H7 (cell line): ENCODE measurements around the gene SMYD3. TPM values are rescaled to one million over a fixed set of nuclear protein-coding genes. Genes with fewer than 3 reads are reported as not detected.

Source experiments
- DNase-seq: peaks from one replicate; pipeline ENCODE4 v3.0.0; 2012
- H3K27me3 ChIP-seq: 2 replicates; pipeline ENCODE4 v1.6.0; 2011; ENCODE audit warnings: mild to moderate bottlenecking, low read length; ENCODE audit not compliant: control insufficient read depth, insufficient read depth
- H3K36me3 ChIP-seq: replicated peaks from 2 replicates; pipeline ENCODE4 v1.5.1; 2011; ENCODE audit warnings: low read length; ENCODE audit not compliant: control insufficient read depth, insufficient read depth
- H3K4me3 ChIP-seq: 2 replicates; pipeline ENCODE4 v1.5.1; 2011; ENCODE audit warnings: low read depth, mild to moderate bottlenecking, control low read depth, low read length, moderate library complexity; ENCODE audit not compliant: insufficient read depth
- total RNA-seq: library from RNA; depleted of rRNA; stranded (reverse); fragments of >200 nt; shearing (Covaris generic); gene quantifications from 2 replicates; pipeline ENCODE4 v1.2.3, GENCODE V29; 2014

The SMYD3 gene
- total RNA-seq, 1 experiment from 2014 or later, result 31.0 TPM

GRCh38 chr1:246106342-246106763, 400.7 kb downstream of the SMYD3 start:
- Histone ChIP-seq H3K27me3 (no peaks in the 10 kb centered on the region), H3K36me3 (no peaks in the 10 kb centered on the region), H3K4me3 (no peak overlapping the region)
- no peak for DNase-seq

- Histone ChIP-seq H3K36me3 (no peaks in the 10 kb centered on the region), H3K27me3 (no peaks in the 10 kb centered on the region), H3K4me3 (no peak overlapping the region)
- DNase-seq, result no peak
These were observed 402.2 kb downstream of the SMYD3 start for GRCh38 chr1:246104927-246105326.

- Histone ChIP-seq H3K4me3 (no peak overlapping the region), H3K36me3 (no peaks in the 10 kb centered on the region), H3K27me3 (no peaks in the 10 kb centered on the region)
- DNase-seq, result no peak
These were observed 407.5 kb downstream of the SMYD3 start for GRCh38 chr1:246099570-246099969.

GRCh38 chr1:246096356-246096755, 410.7 kb downstream of the SMYD3 start:
- DNase-seq, result no peak
- no peaks in the 10 kb centered on the region for H3K36me3 ChIP-seq
- H3K27me3 ChIP-seq, result no peaks in the 10 kb centered on the region
- no peak overlapping the region for H3K4me3 ChIP-seq

- no peaks in the 10 kb centered on the region for H3K36me3 ChIP-seq
- no peak overlapping the region for H3K4me3 ChIP-seq
- no peak for DNase-seq
- no peaks in the 10 kb centered on the region for H3K27me3 ChIP-seq
These were observed 411.6 kb downstream of the SMYD3 start for GRCh38 chr1:246095443-246095842.

GRCh38 chr1:246093230-246093629, 413.8 kb downstream of the SMYD3 start:
- DNase-seq, result no peak
- no peaks in the 10 kb centered on the region for H3K27me3 ChIP-seq
- no peaks in the 10 kb centered on the region for H3K36me3 ChIP-seq
- no peak overlapping the region for H3K4me3 ChIP-seq

GRCh38 chr1:246092136-246092535, 414.9 kb downstream of the SMYD3 start:
- Histone ChIP-seq H3K36me3 (no peaks in the 10 kb centered on the region), H3K4me3 (no peak overlapping the region), H3K27me3 (no peaks in the 10 kb centered on the region)
- no peak for DNase-seq

- no peak for DNase-seq
- H3K4me3 ChIP-seq, result no peak overlapping the region
- H3K27me3 ChIP-seq, result no peaks in the 10 kb centered on the region
- no peaks in the 10 kb centered on the region for H3K36me3 ChIP-seq
These were observed 415.6 kb downstream of the SMYD3 start for GRCh38 chr1:246091477-246091876.

GRCh38 chr1:246086191-246086590, 420.9 kb downstream of the SMYD3 start:
- DNase-seq, result no peak

GRCh38 chr1:246083416-246083815, 423.7 kb downstream of the SMYD3 start:
- no peak overlapping the region for H3K4me3 ChIP-seq
- no peaks in the 10 kb centered on the region for H3K36me3 ChIP-seq

More at GRCh38 chr1:246086191-246086590, 420.9 kb downstream of the SMYD3 start:
- Histone ChIP-seq H3K36me3 (no peaks in the 10 kb centered on the region), H3K27me3 (no peaks in the 10 kb centered on the region), H3K4me3 (no peak overlapping the region)

GRCh38 chr1:246081856-246082668, 425.0 kb downstream of the SMYD3 start:
- no peak for DNase-seq
- Histone ChIP-seq H3K36me3 (no peaks in the 10 kb centered on the region), H3K27me3 (no peaks in the 10 kb centered on the region), H3K4me3 (no peak overlapping the region)

More at GRCh38 chr1:246083416-246083815, 423.7 kb downstream of the SMYD3 start:
- no peak for DNase-seq
- no peaks in the 10 kb centered on the region for H3K27me3 ChIP-seq

GRCh38 chr1:246081138-246081702, 425.9 kb downstream of the SMYD3 start:
- no peak for DNase-seq
- H3K4me3 ChIP-seq, result no peak overlapping the region
- H3K36me3 ChIP-seq, result no peaks in the 10 kb centered on the region
- no peaks in the 10 kb centered on the region for H3K27me3 ChIP-seq

GRCh38 chr1:246080031-246080430, 427.0 kb downstream of the SMYD3 start:
- Histone ChIP-seq H3K27me3 (no peaks in the 10 kb centered on the region), H3K4me3 (no peak overlapping the region), H3K36me3 (no peaks in the 10 kb centered on the region)
- no peak for DNase-seq

- H3K4me3 ChIP-seq, result no peak overlapping the region
- H3K27me3 ChIP-seq, result no peaks in the 10 kb centered on the region
- DNase-seq, result no peak
- H3K36me3 ChIP-seq, result no peaks in the 10 kb centered on the region
These were observed 428.2 kb downstream of the SMYD3 start for GRCh38 chr1:246078888-246079252.

- H3K36me3 ChIP-seq, result no peaks in the 10 kb centered on the region
- DNase-seq, result no peak
- no peak overlapping the region for H3K4me3 ChIP-seq
- H3K27me3 ChIP-seq, result no peaks in the 10 kb centered on the region
These were observed 428.8 kb downstream of the SMYD3 start for GRCh38 chr1:246078126-246078887.
